22Rv1 (cell line): ENCODE results near the gene MARCHF10.

ENCODE experiments used
- H3K27ac ChIP-seq: fragments of 450-650 bp; 2 replicates; pipeline ENCODE4 v1.5.1; 2017
- ZFX ChIP-seq: fragments of 450-650 bp; IDR thresholded peaks from 2 replicates; pipeline ENCODE4 v1.6.1; 2017; ENCODE audit warnings: antibody characterized with exemption, borderline replicate concordance
- TF ChIP-seq, protein P1 (sequence below): fragments of 450-650 bp; IDR thresholded peaks from 2 replicates; pipeline ENCODE4 v1.5.1; 2017; ENCODE audit warnings: mild to moderate bottlenecking

Gene MARCHF10

DNA sequence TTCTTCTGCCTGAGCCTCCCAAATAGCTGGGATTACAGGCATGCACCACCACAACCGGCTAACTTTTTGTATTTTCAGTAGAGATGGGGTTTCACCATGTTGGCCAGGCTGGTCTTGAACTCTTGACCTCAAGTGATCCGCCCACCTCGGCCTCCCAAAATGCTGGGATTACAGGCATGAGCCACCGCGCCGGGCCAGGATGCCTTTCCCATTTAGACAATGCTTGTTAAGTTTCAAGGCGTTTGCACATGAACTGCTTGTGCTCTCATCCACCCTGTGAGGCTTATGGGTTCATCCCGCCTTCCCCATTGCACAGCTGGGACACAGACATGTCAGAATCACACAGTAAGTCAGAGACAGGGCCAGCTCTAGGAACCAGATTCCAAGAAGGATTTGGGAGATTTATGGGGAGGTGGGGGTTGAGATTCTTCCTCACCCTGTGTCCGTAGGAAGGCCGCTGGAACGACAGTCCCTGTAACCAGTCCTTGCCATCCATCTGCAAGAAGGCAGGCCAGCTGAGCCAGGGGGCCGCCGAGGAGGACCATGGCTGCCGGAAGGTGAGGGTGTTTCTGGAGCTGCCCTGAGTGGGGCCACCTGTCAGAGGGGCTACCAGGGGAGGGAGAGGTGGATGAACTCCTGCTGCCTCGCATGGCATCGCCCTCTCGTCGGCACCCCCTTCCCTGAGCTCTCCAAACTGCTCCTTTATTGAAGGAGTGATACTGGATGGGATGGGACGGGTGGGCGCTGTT lies 134.3 kb downstream of the MARCHF10 start:
- TF ChIP-seq, protein P1, sequence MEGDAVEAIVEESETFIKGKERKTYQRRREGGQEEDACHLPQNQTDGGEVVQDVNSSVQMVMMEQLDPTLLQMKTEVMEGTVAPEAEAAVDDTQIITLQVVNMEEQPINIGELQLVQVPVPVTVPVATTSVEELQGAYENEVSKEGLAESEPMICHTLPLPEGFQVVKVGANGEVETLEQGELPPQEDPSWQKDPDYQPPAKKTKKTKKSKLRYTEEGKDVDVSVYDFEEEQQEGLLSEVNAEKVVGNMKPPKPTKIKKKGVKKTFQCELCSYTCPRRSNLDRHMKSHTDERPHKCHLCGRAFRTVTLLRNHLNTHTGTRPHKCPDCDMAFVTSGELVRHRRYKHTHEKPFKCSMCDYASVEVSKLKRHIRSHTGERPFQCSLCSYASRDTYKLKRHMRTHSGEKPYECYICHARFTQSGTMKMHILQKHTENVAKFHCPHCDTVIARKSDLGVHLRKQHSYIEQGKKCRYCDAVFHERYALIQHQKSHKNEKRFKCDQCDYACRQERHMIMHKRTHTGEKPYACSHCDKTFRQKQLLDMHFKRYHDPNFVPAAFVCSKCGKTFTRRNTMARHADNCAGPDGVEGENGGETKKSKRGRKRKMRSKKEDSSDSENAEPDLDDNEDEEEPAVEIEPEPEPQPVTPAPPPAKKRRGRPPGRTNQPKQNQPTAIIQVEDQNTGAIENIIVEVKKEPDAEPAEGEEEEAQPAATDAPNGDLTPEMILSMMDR: no peak
- no peak for TF ChIP-seq ZFX

DNA sequence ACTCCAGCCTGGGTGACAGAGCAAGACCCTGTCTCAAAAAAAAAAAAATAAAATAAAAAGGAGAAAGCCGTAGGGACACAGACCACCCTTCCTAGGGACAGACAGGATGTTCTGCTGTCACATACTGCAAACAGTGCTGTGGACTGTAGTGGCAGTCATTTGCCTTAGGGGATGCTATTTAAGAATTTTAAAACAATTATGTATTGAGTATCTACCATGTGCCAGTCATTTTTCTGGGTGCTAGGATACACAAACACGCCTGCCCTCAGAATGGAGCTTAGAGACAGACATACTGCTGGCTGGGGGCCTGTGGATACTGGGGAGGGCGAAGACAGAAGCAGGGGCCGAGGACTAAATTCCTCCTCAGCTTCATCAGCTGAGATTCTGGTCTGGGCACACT lies 135.2 kb downstream of the MARCHF10 start:
- no peak for TF ChIP-seq ZFX
- TF ChIP-seq, protein P1: no peak

More for the DNA sequence above, 134.3 kb downstream of the MARCHF10 start:
- H3K27ac ChIP-seq: no peak overlapping the region

GRCh38 chr17:62671553-62671952 lies 136.6 kb downstream of the MARCHF10 start:
- TF ChIP-seq ZFX: no peak
- H3K27ac ChIP-seq: 0 out of 2 replicates have a peak overlapping the region, but pooled peaks have one; percentile 15

More for the DNA sequence above, 135.2 kb downstream of the MARCHF10 start:
- no peak overlapping the region for H3K27ac ChIP-seq

DNA sequence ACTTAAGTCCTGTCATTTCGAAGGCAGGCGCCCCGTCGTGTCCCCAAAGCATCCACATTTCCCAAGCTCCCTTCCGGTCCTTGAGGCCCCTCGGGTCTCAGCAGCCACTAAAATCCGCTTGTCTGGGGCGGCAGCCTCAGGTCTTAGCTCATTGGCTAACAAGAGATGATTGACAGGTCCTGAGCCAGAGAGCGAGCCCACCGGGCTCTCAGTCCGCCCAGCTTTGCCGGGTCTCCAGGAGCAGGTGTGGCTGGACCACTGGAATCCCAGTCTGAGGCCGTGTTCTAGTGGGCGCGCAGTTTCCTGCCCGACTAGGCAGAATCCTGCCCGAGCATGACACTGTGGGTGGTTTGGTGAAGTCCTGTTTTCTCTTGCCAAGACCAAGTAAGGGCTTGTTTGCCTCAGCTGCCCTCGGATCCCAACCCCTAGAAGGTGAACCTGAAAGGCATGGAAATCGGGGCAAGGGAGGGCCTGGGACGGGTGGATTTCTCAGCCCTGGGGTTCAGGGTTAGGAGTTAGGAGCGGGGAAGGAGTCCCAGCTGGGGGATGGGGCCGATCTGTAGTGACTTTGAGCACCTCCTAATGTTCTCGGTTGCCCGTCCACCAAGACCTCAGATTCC lies 137.8 kb downstream of the MARCHF10 start:
- H3K27ac ChIP-seq: no peak overlapping the region
- TF ChIP-seq, protein P1: no peak
- TF ChIP-seq ZFX: no peak

- no peak overlapping the region for H3K27ac ChIP-seq
- TF ChIP-seq, protein P1: no peak
- TF ChIP-seq ZFX: no peak
Observed at GRCh38 chr17:62668091-62668804, 139.9 kb downstream of the MARCHF10 start.

DNA sequence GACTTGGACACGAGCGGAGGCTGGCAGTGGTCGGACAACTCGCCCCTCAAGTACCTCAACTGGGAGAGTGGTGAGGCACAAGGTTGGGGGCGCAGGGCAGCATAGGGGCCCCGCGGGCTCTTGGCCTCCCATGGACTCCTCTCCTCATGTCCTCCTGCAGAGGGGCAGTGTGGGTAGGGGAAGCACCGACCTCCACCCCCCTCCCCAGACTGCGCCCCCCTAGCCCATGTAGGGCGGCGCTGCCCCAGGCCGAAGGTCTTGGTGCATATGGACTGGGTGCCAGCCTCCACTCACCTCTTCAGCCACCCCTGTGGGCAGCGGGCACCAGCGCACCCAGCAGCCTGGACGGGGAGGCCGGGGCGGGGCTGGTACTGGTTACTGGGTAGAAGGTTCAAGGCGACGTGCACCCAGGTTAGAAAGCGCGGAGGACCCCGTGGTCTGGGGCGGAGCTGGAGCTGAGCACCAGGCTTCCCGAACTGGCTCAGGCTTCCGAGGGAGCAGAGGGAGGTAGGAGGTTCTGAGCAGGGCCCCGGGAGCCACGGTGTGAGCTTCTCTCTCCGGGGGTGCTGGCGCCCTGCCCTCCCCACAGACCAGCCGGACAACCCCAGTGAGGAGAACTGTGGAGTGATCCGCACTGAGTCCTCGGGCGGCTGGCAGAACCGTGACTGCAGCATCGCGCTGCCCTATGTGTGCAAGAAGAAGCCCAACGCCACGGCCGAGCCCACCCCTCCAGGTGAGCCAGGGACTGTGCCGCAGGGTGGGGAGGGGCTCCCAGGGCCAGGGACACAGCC lies 141.1 kb downstream of the MARCHF10 start:
- no peak overlapping the region for H3K27ac ChIP-seq
- TF ChIP-seq, protein P1: no peak
- TF ChIP-seq ZFX: no peak
